Epidermal melanocyte (primary cell): Measurements from ENCODE around the gene TTC7B.

Experiments used
- DNase-seq: peaks from one replicate; pipeline ENCODE4 v3.0.0; 2011; ENCODE audit warnings: low spot score; ENCODE audit not compliant: insufficient read length

Gene TTC7B

GRCh38 chr14:90649557-90650135 lies 166.6 kb downstream of the TTC7B start:
- no peak for DNase-seq

- DNase-seq: no peak
Measured at GRCh38 chr14:90649083-90649482, 167.1 kb downstream of the TTC7B start.

- DNase-seq: no peak
Measured at GRCh38 chr14:90648421-90648820, 167.8 kb downstream of the TTC7B start.

GRCh38 chr14:90647473-90648005 lies 168.7 kb downstream of the TTC7B start:
- no peak for DNase-seq

- no peak for DNase-seq
Measured at GRCh38 chr14:90645842-90646443, 170.3 kb downstream of the TTC7B start.

- DNase-seq: no peak
Measured at GRCh38 chr14:90644882-90645281, 171.3 kb downstream of the TTC7B start.

- DNase-seq: no peak
Measured at GRCh38 chr14:90643982-90644670, 172.1 kb downstream of the TTC7B start.

- no peak for DNase-seq
Measured at GRCh38 chr14:90642244-90642717, 173.9 kb downstream of the TTC7B start.

GRCh38 chr14:90641615-90642243 lies 174.5 kb downstream of the TTC7B start:
- no peak for DNase-seq

GRCh38 chr14:90641168-90641567 lies 175.1 kb downstream of the TTC7B start:
- DNase-seq: no peak

GRCh38 chr14:90639641-90640040 lies 176.6 kb downstream of the TTC7B start:
- DNase-seq: no peak

- DNase-seq: no peak
Measured at GRCh38 chr14:90632871-90633270, 183.4 kb downstream of the TTC7B start.

GRCh38 chr14:90632451-90632850 lies 183.8 kb downstream of the TTC7B start:
- DNase-seq: no peak

- no peak for DNase-seq
Measured at GRCh38 chr14:90630171-90630806, 185.9 kb downstream of the TTC7B start.

- no peak for DNase-seq
Measured at GRCh38 chr14:90629471-90629870, 186.8 kb downstream of the TTC7B start.

GRCh38 chr14:90628825-90629224 lies 187.4 kb downstream of the TTC7B start:
- no peak for DNase-seq

GRCh38 chr14:90627478-90627877 lies 188.8 kb downstream of the TTC7B start:
- DNase-seq: no peak

- DNase-seq: no peak
Measured at GRCh38 chr14:90626550-90626949, 189.7 kb downstream of the TTC7B start.

GRCh38 chr14:90625445-90625844 lies 190.8 kb downstream of the TTC7B start:
- DNase-seq: no peak

- DNase-seq: no peak
Measured at GRCh38 chr14:90624732-90625400, 191.4 kb downstream of the TTC7B start.

- no peak for DNase-seq
Measured at GRCh38 chr14:90624227-90624626, 192.0 kb downstream of the TTC7B start.
